ENCODE measurements around the gene LKAAEAR1.

LKAAEAR1 gene

DNA sequence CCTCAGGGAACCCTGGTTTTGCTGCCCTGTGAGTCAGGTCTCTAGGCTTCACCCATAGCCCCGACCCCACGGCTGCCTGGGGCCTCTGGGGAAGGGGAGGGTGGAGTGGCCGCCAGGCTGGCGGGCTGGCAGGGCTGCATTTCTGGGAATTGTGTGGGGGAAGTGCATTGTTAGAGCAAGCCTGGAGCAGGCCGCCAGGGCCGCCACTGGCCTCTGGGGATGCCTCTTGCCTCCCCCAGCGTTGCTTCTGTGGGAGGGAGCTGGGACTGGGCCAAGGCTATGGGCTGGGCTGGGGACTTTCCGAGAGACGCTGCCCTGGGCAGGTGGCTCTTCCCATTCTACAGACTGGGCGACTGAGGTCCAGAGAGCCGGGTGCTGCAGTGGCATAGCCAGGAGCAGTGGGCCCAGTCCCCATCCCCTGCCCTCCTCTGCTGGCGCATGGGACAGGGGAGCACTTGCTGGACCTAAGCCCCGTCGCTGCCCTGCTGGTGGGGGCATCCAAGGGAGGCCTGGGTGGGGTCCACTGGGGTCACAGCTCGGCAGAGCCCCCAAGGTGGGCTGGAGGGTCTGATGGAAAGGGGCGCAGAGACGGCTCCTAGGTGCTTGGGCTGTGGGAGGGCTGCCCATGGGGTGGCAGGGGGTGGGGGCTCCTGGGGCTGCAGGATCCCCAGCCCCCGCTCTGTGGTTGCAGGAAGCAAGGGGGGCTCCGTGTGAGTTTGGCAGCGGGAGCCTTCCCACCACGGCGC is 28.1 kb downstream of the LKAAEAR1 start:
- no peak for TF ChIP-seq POLR2A (IDR thresholded peaks at IDR 0.05; ENCODE audit: low read depth, low read length)
- DNase-seq (ENCODE audit: insufficient read length, low spot score): no peak

GRCh38 chr20:64055396-64055892 is 28.8 kb downstream of the LKAAEAR1 start:
- TF ChIP-seq POLR2A (IDR thresholded peaks at IDR 0.05; ENCODE audit: low read depth, low read length): no peak
- no peak for FAIRE-seq
- DNase-seq (ENCODE audit: insufficient read length, low spot score): no peak

More for the DNA sequence above, 28.1 kb downstream of the LKAAEAR1 start:
- no peak for FAIRE-seq

GRCh38 chr20:64053841-64054661 is 30.1 kb downstream of the LKAAEAR1 start:
- no peak for TF ChIP-seq POLR2A (IDR thresholded peaks at IDR 0.05; ENCODE audit: low read depth, low read length)
- FAIRE-seq: no peak
- no peak for DNase-seq (ENCODE audit: insufficient read length, low spot score)

- TF ChIP-seq POLR2A (IDR thresholded peaks at IDR 0.05; ENCODE audit: low read depth, low read length): no peak
- FAIRE-seq: no peak
Observed at GRCh38 chr20:64052987-64053840, 31.0 kb downstream of the LKAAEAR1 start.

GRCh38 chr20:64052326-64052722 is 31.9 kb downstream of the LKAAEAR1 start:
- FAIRE-seq (no peak), DNase-seq (ENCODE audit: insufficient read length, low spot score) (no peak)
- no peak for TF ChIP-seq POLR2A (IDR thresholded peaks at IDR 0.05; ENCODE audit: low read depth, low read length)

More at GRCh38 chr20:64052987-64053840, 31.0 kb downstream of the LKAAEAR1 start:
- no peak for DNase-seq (ENCODE audit: insufficient read length, low spot score)

DNA sequence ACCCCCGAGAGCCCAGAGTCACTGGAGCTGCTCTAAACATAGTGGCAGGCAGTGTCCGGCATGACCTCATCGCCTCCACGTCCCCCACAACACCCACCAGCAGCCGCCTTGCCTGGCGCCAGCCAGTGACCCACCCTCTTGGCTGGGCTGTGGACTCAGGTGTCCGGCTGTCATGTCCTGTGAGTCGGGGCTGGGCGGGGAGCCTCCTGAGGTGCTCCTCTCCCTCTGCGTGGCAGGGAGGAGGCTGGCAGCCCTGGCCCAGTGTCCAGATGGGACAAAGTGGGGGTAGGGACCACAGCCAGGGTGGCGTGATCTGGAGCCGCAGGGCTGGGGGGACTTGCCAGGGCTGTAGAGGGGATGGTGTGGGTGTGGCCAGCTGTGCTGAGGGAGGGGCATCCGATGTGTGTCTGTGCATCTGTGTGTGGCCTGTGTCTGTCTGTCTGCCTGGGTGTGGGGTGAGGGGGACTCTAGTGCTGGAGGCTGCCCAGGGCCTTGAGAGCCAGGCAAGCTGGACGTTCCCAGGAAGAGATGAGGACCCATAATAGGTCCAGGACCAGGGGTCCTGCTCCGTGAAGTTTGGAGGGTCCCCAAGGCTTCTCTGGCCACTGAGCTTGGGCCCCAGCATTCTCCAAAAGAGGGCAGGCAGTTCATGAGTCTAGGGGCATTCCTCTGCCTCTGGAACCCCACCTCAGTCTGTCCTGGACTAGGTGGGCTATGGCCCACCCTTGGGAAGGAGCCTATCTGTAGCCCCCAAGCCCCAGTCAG is 32.5 kb downstream of the LKAAEAR1 start:
- DNase-seq (ENCODE audit: insufficient read length, low spot score): no peak
- TF ChIP-seq POLR2A (IDR thresholded peaks at IDR 0.05; ENCODE audit: low read depth, low read length): no peak
- no peak for FAIRE-seq

- FAIRE-seq: no peak
- no peak for DNase-seq (ENCODE audit: insufficient read length, low spot score)
- no peak for TF ChIP-seq POLR2A (IDR thresholded peaks at IDR 0.05; ENCODE audit: low read depth, low read length)
Observed at GRCh38 chr20:64051033-64051452, 33.2 kb downstream of the LKAAEAR1 start.

DNA sequence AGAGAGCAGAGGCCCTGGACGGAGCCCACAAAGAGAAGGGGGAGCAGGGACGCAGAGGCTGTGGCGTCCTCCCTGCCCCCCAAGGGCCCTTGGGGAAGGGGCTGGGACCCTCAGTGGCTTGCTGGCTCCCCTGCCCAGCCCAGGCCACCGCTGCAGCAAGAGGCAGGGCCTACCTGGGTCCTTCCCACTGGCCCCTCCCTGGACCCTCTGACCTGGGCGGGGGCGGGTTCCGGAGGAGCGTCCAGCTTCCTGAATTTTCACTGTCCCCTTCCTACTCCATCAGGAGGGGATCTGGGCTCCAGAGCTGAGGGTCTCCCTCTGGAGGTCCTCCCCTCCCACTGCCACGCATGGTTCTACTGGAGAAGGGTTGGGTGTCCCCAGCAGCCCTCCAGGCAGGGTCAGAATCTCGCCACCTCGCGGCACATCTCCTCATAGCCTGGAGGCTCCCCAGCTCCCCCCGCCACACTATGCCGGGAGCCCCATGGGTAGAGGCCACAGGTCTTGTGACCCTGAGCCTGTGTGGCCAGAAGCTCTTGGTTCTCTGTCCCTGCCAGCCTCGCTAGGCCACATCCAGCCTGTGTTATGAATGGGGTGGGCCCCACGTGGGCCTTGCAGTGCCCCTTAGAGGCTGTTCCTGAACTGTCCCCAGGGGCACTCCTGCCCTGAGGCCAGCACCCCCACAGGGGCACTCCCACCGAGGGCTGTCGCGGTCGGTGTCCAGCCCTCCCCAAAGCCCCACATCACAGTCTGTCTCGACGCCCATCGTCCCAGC is 33.8 kb downstream of the LKAAEAR1 start:
- FAIRE-seq (no peak), DNase-seq (ENCODE audit: insufficient read length, low spot score) (no peak)

GRCh38 chr20:64049878-64050260 is 34.3 kb downstream of the LKAAEAR1 start:
- FAIRE-seq: no peak
- no peak for TF ChIP-seq POLR2A (IDR thresholded peaks at IDR 0.05; ENCODE audit: low read depth, low read length)
- no peak for DNase-seq (ENCODE audit: insufficient read length, low spot score)

More for the DNA sequence above, 33.8 kb downstream of the LKAAEAR1 start:
- no peak for TF ChIP-seq POLR2A (IDR thresholded peaks at IDR 0.05; ENCODE audit: low read depth, low read length)

DNA sequence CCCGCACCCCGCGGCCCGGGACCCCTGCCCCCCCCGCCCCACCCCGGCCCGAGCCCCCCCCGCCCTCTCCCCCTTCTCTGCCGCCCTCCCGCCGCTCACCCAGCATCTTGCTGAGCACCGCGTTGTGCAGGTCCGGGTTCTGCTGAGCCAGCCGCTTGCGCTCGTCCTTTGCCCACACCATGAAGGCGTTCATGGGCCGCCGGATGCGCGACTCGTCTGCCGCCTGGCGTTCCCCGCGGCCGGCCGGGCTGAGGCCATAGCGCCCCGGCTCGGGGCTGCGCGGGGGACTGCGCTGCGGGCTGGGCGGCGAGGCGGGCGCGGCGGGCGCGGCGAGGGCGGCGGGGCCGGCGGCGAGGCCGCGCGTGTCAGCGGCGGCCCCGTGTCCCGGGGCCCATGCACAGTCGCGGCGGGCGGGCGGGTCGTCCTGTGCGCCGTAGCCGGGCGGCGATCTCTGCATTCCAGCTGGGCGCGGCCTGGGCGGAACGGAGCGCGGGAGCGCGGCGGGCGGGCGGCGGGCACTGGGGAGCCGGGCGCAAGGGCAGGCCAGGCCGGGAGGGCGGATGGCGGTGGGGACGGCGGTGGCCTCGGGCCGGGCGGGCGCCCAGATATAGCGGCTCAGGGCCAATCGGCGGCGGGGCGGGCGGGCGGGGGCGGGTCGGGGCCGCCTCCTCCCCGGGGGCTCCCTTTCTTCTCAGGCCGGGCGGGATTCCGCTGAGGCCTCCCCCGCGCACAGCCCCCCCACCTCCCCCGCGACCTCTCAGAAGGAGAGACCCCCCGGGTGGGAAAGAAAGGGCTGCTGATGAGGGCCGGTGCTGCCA is 34.9 kb downstream of the LKAAEAR1 start, which contains the start of gene SOX18:
Gene SOX18, minus strand, starts transcription at position 580 of the 818 bp plus-strand sequence. Its CDS starts 123 bp downstream, at position 457.
- peak; percentile 39 for TF ChIP-seq POLR2A (IDR thresholded peaks at IDR 0.05; ENCODE audit: low read depth, low read length)
- FAIRE-seq (no peak), DNase-seq (ENCODE audit: insufficient read length, low spot score) (no peak)

GRCh38 chr20:64048402-64049044 is 35.7 kb downstream of the LKAAEAR1 start:
- DNase-seq (ENCODE audit: insufficient read length, low spot score) (no peak), FAIRE-seq (no peak)
- TF ChIP-seq POLR2A (IDR thresholded peaks at IDR 0.05; ENCODE audit: low read depth, low read length): no peak
